Stimulated activated CD8-positive, alpha-beta memory T cell treated with anti-CD3 and anti-CD28 coated beads, Interleukin-12 subunit alpha, Interleukin-12 subunit beta, amount 100 ng/mL, for 24 hours (primary cell): ENCODE measurements around the gene STMN3.
A peak's percentile ranks its signal among the peaks of the same experiment; 100 is the strongest.
"Not testable (repeated sequence)": the region's sequence is repeated elsewhere in the genome, so short reads cannot be mapped to it uniquely, and the experiment has no call there.

ENCODE experiments used
- DNase-seq: peaks from one replicate; pipeline ENCODE4 v3.0.0-alpha.2; 2020; ENCODE audit errors: extremely low read depth

Gene STMN3

DNA sequence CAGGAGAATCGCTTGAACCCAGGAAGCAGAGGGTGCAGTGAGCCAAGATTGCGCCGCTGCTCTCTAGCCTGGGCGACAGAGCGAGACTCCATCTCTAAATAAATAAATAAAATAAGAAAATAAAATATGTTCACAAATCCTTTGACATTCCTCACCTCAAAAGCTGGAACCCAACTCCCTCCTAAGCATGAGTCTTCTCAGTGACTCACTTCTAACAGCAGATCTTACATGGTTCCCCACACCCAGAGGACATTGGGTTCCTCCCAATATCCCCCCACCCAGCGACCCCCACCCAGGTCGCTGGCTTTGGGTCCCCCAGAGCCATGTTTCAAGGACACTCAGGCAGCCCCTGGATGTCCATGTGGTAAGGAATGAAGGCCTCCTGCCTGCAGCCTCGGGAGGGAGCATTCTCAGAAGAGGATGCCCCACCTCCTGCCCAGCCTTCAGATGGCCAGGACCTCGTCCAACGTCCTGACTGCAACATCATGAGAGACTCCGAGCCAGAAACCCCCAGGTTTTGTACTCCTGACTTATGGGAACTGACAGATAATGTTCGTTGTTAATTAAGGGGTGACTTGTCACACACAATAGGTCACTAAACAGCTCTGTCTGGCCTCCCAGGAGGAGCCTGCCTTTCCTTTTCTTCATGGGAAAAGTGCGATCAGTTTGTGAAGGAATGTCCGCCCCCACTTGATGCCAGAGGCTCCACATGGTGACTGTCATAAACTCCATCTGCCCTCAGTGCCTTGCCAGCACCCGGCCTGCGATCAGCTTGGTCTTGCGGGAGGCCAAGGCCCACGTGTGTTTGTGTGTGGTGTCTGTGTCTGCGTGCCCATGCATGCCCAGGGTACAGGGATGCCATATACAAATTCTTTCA lies 16.2 kb downstream of the STMN3 start:
- DNase-seq, result no peak

DNA sequence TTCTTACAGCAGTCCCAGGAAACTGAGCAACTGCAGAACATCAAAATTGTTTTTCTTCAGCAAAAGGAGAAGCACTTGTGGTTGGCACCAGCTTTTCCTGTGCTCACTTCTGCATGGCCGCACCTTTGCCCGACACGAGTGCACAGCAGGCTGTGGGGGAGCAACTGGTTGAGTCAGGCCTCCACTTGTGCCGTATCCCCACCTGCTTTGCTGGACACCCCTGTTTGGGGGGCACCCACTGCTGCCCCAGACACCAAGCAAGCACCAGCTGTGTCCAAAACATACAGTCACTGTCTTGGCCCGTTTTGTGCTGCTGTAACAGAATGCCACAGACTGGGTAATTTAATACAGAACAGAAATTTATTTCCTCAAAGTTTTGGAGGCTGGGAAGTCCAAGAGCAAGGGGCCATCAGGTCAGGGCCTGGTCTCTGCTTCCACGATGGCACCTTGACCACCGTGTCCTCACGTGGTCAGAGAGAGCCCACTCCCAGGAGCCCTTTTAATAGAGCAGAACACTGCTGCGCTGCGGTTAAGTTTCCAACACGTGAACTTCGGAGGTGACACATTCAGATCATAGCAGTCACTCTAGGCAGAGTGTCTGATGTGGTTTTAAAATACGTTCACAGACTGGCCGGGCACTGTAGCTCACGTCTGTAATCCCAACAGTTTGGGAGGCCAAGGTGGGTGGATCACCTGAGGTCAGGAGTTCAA lies 17.6 kb downstream of the STMN3 start:
- DNase-seq, result no peak

DNA sequence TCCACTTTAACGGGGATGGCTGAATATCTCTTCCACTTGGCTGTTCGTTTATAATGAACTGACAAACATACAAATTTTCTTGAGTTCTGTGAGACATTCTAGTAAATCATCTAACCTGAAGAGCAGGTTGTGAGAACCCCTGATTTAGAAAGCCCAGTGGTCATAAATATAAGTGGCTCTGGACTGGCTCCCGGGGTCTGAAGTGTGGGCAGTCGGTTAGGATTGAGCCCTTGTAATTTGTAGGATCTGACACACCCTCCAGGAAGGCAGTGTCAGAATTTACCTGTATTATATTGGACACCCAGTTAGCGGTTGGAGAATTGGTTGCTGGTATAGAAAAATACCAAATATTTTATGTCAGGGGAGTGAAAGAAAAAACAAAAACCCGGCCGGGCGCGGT lies 19.5 kb downstream of the STMN3 start:
- no peak for DNase-seq

DNA sequence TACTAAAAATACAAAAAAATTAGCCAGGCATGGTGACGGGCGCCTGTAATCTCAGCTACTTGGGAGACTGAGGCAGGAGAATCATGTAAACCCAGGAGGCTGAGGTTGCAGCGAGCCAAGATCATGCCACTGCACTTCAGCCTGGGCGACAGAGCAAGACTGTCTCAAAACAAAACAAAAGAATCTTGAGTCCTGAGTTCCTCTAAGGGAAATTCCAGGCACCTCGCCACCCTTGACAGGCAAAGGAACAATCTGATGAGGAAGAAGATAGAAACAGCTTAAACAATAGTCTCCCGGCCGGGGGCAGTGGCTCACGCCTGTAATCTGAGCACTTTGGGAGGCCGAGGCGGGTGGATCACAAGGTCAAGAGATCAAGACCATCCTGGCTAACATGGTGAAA lies 21.8 kb downstream of the STMN3 start:
- DNase-seq, result not testable (repeated sequence)

DNA sequence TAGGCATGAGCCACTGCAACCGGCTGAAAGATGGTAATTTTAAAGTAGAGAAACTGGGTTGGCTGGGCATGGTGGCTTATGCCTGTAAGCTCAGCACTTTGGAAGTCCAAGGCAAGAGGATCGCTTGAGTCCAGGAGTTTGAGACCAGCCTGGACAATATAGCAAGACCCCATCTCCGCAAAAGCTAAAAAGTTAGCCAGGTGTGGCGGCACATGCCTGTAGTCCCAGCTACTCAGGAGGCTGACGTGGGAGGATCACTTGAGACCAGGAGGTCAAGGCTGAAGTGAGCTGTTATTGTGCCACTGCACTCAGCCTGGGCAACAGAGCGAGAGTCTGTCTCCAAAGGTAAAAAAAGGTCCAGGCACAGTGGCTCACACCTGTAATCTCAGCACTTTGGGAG lies 22.3 kb downstream of the STMN3 start:
- DNase-seq, result not testable (repeated sequence)

DNA sequence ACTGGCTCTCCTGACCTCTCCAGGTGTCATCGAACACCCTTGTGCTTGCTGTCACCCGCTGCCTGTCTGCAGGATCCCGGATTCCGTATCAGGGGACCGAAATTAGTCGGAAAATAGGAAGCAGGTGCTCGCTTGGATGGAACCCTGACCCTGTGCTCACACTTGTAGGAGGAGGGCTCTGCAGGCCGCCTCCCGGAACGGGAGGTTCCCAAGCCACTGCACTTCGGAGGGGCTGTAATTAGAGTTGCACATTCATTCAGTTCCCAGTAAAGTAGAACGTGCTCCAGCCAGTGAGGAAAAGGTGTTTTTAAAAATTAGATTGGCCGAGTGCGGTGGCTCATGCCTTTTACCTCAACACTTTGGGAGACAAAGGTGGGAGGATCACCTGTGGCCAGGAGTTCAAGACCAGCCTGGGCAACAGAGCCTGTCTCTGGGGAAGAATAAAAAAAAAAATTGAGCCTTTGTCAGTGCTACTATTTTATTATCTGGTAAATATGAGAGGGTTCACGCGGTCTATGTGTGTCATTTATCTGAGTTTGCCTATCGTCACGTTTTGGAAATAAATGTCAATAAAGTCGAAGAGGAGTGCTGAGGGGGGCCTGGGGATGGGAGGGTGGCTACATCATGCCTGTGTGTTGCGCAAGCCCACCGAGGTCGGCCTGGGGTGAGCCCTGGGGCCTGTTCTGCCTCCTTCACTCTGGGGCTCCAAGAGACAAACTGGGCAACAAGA lies 24.8 kb downstream of the STMN3 start:
- DNase-seq, result no peak

DNA sequence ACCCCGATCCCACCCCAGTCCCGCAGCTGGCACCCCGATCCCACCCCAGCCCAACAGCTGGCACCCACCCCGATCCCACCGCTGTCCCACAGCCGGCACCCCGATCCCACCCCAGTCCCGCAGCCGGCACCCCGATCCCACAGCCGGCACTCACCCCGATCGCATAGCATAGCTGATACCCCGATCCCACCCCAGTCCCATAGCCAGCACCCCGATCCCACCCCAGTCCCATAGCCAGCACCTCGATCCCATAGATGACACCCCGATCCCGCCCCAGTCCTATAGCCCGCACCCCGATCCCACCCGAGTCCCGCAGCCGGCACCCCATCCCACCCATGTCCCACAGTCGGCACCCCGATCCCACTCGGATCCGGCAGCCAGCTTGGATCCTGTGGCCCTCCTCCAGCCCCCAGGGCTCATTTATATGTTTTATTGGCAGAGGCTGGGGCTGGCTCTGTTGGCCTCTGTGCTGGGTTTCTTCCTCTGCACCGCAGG lies 25.4 kb downstream of the STMN3 start:
- DNase-seq, result no peak

DNA sequence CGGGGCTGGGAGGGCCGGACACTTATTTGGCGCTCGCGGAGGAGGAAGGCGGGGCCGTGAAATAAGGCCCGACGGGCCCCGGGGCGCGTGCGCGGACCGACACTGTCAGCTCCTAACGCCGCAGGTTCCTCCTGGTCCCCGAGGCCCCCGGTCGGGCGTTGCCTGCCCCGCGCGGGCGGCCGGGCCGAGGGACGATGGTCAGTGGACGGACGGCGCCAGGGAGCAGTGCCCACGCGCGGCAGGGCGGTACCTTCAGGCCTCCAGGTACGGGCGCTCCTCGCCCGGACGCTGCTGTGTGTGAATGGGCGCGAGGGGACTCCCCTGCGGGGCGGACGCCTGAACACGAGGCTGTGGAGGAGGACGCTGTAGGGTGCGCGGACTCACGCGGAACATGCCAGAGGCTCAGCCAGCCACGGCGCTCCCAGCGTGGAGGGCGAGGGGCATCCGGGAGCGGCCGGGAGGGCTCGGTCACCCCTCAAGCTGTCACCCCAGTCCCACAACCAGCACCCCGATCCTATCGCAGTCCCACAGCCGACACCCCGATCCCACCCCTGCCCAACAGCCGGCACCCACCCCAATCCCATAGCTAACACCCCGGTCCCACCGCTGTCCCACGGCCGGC lies 26.0 kb downstream of the STMN3 start:
- DNase-seq, result peak; percentile 85

DNA sequence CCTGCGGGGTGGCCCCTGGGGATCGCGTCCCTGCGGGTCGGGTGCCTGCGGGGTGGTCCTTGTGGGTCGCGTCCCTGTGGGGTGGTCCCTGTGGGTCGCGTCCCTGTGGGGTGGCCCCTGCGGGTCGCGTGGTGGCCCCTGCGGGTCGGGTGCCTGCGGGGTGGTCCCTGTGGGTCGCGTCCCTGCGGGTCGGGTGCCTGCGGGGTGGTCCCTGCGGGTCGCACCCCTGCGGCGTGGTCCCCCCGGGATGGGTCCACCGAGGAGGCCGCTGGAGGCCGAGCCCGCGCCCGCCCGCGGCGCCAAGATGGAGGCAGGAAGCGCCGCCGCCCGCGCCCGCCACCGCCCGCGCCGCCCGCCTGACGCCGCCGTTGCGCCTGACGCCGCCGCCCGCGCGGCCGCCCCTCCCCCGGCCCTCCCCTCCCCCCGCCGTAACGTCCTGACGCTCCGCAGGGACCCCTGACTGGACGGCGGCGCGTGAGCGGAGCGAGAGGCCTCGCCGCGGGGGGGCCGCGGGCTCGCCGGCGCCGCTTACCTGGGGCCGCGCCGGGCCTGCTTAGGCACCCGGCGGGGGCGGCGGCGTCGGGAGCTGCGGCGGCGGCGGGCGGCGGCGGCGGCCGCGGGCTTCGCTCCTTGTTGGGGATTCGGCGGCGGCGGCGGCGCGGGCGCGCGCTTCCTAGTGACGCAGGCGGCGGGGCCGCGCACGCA lies 26.6 kb downstream of the STMN3 start, which contains the start of gene GMEB2:
TSS of gene GMEB2 (minus strand) at position 678 of the 705 bp plus-strand sequence. CDS start 7,704 bp downstream, outside the sequence.
- DNase-seq, result no peak

DNA sequence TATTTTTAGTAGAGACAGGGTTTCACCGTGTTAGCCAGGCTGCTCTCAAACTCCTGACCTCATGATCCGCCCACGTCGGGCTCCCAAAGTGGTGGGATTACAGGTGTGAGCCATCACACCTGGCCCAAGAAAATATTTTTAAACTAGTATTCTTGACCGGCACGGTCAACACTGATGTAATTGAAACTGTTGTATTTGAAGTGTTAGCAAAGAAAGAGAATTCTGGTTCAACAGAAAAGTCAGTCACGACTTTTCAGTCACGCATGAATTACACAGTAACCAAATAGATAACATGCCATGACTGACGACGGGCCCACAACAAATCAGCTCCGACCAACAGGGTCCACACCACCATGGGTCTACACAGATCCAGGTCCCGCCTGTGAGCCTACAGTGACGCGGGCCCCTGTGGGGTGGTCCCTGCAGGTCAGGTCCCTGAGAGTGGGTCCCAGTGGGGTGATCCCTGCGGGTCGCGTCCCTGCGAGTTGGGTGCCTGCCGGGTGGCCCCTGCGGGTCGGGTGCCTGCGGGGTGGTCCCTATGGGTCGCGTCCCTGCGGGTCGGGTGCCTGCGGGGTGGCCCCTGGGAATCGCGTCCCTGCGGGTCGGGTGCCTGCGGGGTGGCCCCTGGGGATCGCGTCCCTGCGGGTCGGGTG lies 27.3 kb downstream of the STMN3 start:
- DNase-seq, result no peak

DNA sequence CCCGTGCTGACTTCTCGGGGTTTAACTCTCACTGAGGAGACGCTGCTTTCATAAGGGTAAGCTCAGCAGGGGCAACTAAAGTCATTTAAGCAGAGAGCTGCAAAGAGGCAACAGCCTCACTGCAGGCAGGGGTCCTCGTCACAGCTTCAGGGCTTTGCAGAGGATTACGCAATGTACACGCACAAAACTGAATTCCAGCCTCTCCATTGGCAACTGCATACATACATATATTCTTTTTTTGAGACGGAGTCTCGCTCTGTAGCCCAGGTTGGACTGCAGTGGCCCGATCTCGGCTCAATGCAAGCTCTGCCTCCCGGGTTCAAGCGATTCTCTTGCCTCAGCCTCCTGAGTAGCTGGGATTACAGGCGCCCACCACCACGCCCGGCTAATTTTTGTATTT lies 28.7 kb downstream of the STMN3 start:
- no peak for DNase-seq

DNA sequence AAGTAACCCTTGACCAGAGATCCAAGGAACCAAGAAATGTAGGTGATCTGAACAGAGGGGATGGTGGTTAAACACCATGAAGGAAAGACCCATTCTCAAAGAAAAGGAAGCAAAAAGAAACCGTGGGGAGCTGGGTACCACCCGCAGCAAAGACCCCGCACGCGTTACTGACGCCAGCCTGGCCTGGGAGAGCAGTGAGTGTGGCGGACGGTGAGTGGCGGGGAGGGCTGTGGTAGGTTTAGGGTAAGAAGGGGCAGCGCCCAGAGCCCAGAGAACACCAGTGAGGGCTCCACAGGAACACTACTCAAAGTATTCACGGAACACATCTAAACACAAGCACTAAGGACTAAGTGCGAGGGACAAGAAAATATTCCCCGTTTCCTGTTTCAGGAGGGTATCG lies 30.5 kb downstream of the STMN3 start:
- DNase-seq, result no peak

DNA sequence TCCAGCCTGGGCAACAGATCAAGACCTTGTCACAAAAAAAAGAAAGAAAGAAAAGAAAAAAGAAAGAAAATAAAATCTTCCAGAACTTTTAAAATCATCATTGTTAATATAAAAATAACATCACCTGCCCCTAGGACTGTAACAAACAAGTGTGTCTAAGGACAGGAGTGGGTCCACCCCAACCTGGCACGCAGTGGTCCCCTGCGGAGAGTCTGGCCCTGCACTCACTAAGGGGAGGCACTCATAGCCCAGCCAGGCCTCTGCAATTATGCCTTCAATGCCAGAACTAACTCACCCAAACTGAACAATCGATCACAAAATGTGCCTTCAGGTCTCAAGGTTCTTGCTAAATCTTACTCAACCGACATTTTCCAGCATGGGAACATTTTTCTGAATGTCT lies 31.1 kb downstream of the STMN3 start:
- DNase-seq, result no peak

DNA sequence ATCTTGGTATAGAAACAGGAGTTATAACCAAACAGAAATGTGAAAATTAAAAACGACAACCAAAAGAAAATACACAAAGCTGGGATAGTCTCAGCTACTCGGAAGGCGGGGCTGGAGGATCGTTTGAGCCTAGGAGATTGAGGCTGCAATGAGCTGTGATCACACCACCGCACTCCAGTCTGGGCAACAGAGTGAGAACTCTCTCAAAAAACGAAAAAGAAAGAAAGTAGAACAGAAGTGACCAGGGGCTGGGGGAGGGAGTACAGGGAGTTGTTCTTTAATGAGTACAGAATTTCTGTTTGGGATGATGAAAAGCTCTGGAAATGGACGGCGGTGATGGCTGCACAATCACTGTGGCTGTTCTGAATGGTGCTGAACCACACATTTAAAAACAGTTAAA lies 32.2 kb downstream of the STMN3 start:
- no peak for DNase-seq

DNA sequence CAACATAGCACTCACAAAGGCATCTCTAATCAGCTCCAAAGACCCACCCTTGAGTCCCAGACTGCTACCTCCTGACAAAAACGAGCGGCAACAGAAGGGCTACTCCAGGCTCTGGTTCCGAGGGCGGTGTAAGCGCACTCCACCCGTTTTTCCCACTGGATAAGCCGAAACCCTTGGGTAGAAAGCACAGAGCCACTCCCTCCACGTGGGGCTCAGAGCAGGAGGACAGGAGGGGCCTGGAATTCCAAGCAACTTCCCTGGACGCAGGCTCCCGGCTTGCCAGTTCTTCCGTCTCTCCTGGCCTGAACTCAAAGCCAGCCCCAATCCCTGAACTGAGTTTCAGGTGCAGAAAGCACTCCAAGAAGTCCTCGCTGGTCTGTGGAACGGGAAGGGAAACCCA lies 33.7 kb downstream of the STMN3 start:
- no peak for DNase-seq

DNA sequence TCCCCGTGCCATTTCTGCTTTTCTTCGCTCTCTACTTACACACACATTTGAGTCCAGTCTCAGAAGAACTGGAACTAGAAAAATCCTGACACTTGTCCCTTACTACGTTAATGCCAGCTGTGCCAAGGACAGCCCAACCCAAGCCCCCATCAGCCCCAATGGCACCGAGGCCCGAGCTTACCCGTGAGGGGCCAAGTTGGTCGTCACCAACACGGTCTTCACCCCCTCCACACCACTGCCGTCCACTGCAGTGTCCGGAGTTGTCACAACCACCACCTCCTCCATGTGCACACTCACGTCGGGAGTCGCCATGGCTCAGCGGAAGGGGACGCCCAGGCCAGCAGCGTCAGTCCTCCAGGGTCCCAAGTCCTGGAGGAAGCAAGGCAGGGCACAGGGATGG lies 34.1 kb downstream of the STMN3 start:
- no peak for DNase-seq

DNA sequence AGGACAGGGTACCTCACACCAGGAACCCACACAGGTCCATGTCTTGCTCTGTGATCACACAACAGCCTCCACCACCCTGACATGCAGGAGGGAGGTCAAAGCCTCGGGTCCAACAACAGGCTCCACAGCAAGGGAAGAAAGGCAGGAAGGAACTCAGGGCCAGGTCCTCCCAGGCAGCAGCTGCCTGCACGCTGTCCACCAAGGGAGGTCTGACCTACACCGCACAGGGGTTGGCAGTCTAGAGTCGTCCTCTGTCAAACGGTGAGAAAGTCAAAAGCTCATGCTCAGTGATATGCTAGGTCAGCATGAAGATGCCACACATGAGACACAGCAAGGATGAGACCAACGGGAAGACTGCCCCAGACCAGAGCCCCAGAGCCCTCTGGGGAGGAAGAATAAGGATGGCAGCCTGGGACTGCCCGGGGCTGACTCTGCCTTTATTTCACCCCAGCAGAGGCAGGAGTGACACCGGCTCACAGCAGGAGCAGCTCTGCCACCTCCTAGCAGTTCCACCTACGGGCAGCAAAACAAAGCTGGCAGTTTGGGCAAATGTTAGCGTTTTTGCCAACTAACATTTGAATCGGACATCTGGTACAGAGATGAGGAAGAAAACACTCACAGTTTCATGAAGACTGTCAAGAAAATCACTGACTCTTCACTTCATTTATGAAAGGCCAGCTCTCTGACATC lies 34.8 kb downstream of the STMN3 start:
- DNase-seq, result no peak

DNA sequence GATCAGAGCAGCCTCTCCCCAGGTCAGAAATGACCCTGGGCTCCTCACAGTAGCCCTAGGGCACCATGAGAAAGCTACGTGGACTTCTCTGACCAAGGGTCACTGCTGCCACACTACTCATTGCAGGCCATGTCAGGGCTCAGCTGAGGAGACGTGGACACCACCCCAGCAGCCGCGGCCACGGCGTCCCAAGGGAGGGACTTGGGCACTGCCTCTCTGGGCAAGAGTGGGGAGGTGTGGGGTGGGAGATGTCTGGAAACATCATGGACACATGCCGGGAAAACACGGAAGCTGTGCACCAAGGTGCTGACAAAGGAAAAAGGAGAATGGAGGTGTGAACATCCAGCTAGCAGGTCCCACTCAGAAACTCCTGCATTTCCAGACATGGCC lies 35.4 kb downstream of the STMN3 start:
- DNase-seq, result no peak

DNA sequence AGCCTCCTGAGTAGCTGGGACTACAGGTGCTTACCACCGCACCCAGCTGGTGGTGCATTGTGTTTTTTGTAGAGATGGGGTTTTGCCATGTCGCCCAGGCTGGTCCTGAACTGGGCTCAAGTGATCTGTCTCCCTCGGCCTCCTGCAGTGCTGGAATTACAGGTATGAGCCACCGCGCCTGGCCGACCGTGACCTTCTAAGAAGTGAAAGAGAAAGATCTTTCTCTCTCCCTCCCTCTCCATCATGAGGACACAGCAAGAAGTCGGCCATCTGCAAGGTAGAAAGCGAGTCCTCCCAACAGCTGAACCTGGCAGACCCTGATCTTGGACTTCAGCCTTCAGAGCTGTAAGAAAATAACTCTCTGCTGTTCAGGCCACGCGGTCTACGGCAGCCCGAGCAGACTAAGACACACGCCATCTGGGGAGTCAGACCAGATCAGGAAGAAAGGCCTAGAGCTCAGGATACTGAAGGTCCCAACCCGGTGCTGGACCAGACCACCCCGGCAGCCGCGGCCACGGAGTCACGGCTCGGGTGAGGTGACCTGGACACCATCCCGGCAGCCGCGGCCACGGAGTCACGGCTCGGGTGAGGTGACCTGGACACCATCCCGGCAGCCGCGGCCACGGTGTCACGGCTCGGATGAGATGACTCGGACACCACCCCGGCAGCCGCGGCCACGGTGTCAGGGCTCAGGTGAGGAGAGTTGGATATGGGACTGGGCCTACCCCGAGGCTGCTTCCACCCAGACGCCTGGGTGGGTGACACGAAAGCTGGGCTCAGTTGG lies 35.9 kb downstream of the STMN3 start:
- DNase-seq, result no peak
